GM12878 (cell line): Measurements from ENCODE around the gene VTI1A. TPM values are rescaled to one million over a fixed set of nuclear protein-coding genes. Genes with fewer than 3 reads are reported as not detected.

Experiments used
- ATAC-seq: fragments of 200-7000 bp; cut with Tn5 transposase; 3 replicates; pipeline ENCODE4 v1.9.1; 2020; ENCODE audit warnings: mild to moderate bottlenecking, moderate library complexity
- BruUV-seq: library from RNA; stranded (reverse); fragments of 400-500 nt; replicated peaks from 2 replicates; lab custom pipeline; 2021; lab: Mats Ljungman, UMichigan
- CTCF ChIA-PET: fragments of 300-600 bp; sonication (Branson Sonifier 250); formaldehyde crosslinking; extraction: SDS; loops from one replicate; lab custom pipeline; 2021; ENCODE audit warnings: inconsistent platforms; lab: Yijun Ruan, JAX
- POLR2A ChIA-PET: fragments of 350-600 bp; formaldehyde crosslinking; extraction: SDS; loops from one replicate; lab custom pipeline; 2021; ENCODE audit warnings: inconsistent platforms; lab: Charles Lee
- RAD21 ChIA-PET: fragments of 300-600 bp; sonication (Branson Sonifier 250); formaldehyde crosslinking; loops from one replicate; lab custom pipeline; 2023; ENCODE audit warnings: antibody characterized with exemption; ENCODE audit not compliant: unreplicated experiment; lab: Charles Lee
- SMC1A ChIA-PET: fragments of 300-600 bp; sonication (Branson Sonifier 250); formaldehyde crosslinking; loops from one replicate; lab custom pipeline; 2023; ENCODE audit not compliant: unreplicated experiment, uncharacterized antibody; lab: Charles Lee
- DNase-seq: peaks from one replicate; pipeline ENCODE4 v3.0.0-alpha.2; 2011; ENCODE audit warnings: low read depth, low spot score
- FAIRE-seq: peaks from 3 replicates; lab custom pipeline; 2011; peaks lifted over from hg19 to GRCh38; lab: Jason Lieb, UNC
- H2AFZ ChIP-seq: 2 replicates; pipeline ENCODE4 v1.6.0; 2011; ENCODE audit warnings: low read depth, low read length, control low read depth; ENCODE audit not compliant: control insufficient read depth
- H3K27ac ChIP-seq: 2 replicates; pipeline ENCODE4 v1.5.1; 2011; ENCODE audit warnings: control low read depth; ENCODE audit not compliant: control insufficient read depth, insufficient read depth
- H3K27me3 ChIP-seq, 2 experiments: replicated peaks in 1 of 2; 2 replicates each; pipeline versions ENCODE4 v1.6.0 to v1.6.1; 2011; ENCODE audit warnings: low read length in 1 of 2; ENCODE audit not compliant: control insufficient read depth in 2 of 2, insufficient read depth in 2 of 2
- H3K36me3 ChIP-seq, 2 experiments: 2 replicates each; pipeline ENCODE4 v1.5.1; 2011; ENCODE audit warnings: low read length in 1 of 2; ENCODE audit not compliant: control insufficient read depth in 2 of 2, insufficient read depth in 2 of 2
- H3K4me1 ChIP-seq: 2 replicates; pipeline ENCODE4 v1.6.1; 2011; ENCODE audit warnings: mild to moderate bottlenecking, low read length, moderate library complexity, mixed read lengths; ENCODE audit not compliant: control insufficient read depth, insufficient read depth
- H3K4me2 ChIP-seq: 2 replicates; pipeline ENCODE4 v1.6.0; 2011; ENCODE audit warnings: control low read depth; ENCODE audit not compliant: control insufficient read depth, insufficient read depth
- H3K4me3 ChIP-seq: fragments of 200-600 bp; sonication (generic); 2 replicates; pipeline ENCODE4 v1.5.1; 2016
- H3K79me2 ChIP-seq: 2 replicates; pipeline ENCODE4 v1.6.0; 2011; ENCODE audit warnings: low read length; ENCODE audit not compliant: control insufficient read depth, insufficient read depth
- H3K9ac ChIP-seq: 2 replicates; pipeline ENCODE4 v1.8.0; 2011; ENCODE audit warnings: low read length, control low read depth, mixed read lengths; ENCODE audit not compliant: control insufficient read depth, insufficient read depth
- H3K9me3 ChIP-seq: replicated peaks from 3 replicates; pipeline ENCODE4 v1.5.1; 2011; ENCODE audit warnings: mild to moderate bottlenecking, low read length; ENCODE audit not compliant: control insufficient read depth, insufficient read depth
- H4K20me1 ChIP-seq: 2 replicates; pipeline ENCODE4 v1.6.0; 2011; ENCODE audit not compliant: control insufficient read depth, insufficient read depth
- ATF3 ChIP-seq: IDR thresholded peaks from 2 replicates; pipeline ENCODE4 v1.6.1; 2011; ENCODE audit warnings: low read depth, mild to moderate bottlenecking, low read length, moderate library complexity, borderline replicate concordance; ENCODE audit errors: extremely low read depth
- CBX3 ChIP-seq: fragments of 200-600 bp; sonication (generic); IDR thresholded peaks from 2 replicates; pipeline ENCODE4 v1.6.1; 2016; ENCODE audit warnings: low read depth, borderline replicate concordance
- ESRRA ChIP-seq: IDR thresholded peaks from 2 replicates; pipeline ENCODE4 v1.6.1; 2012; ENCODE audit warnings: mild to moderate bottlenecking, low read length, improper control_type of control experiment
- NRF1 ChIP-seq: conservative IDR thresholded peaks from 2 replicates; pipeline ENCODE4 v1.6.1; 2011; ENCODE audit warnings: mild to moderate bottlenecking, low read depth, low read length, improper control_type of control experiment
- PAX5 ChIP-seq: IDR thresholded peaks from 2 replicates; pipeline ENCODE4 v1.6.1; 2011; ENCODE audit warnings: low read depth, low read length, borderline replicate concordance
- SUZ12 ChIP-seq: fragments of 200-600 bp; sonication (generic); IDR thresholded peaks from one replicate; pipeline ENCODE4 v1.6.1; 2018; ENCODE audit warnings: antibody characterized with exemption, mild to moderate bottlenecking; ENCODE audit not compliant: unreplicated experiment
- ZZZ3 ChIP-seq: IDR thresholded peaks from 2 replicates; pipeline ENCODE4 v1.6.1; 2011; ENCODE audit warnings: low read depth; ENCODE audit not compliant: control insufficient read depth, insufficient read length
- WGBS: methylation state at CpG from one replicate; pipeline ENCODE4 v1.1.6; 2016; ENCODE audit warnings: low lambda C conversion rate; ENCODE audit not compliant: insufficient replicate concordance, insufficient coverage; ENCODE audit errors: missing lambda C conversion rate; 5-methylcytosine and 5-hydroxymethylcytosine counted together
- in situ Hi-C: fragments of 300-500 bp; cut with MboI; formaldehyde crosslinking; loops from 9 replicates; pipeline ENCODE4 v1.14.3; 2018; ENCODE audit warnings: mixed read lengths
- intact Hi-C: fragments of 100-400 bp; cut with micrococcal nuclease; formaldehyde crosslinking; loops from one replicate; pipeline ENCODE4 v1.14.2; 2022; ENCODE audit not compliant: unreplicated experiment
- polyA plus RNA-seq, 11 experiments: library from polyadenylated mRNA; depleted of rRNA in 4 of 11; unstranded in 6 of 11; stranded (reverse) in 5 of 11; fragments of >200 nt; fragmentation: Nextera tagmentation in 4 of 11; fragmentation: Illumina TruSeq in 1 of 11; extraction: Ambion mirVana in 4 of 11; extraction: Trizol in 1 of 11; gene quantifications; 1 replicate in 1 of 11; 2 replicates in 10 of 11; pipeline versions ENCODE4 v1.2.1 to v1.2.3, GENCODE V29; 2011 to 2016; ENCODE audit warnings: inconsistent platforms in 2 of 11, missing spikeins in 2 of 11, low read depth in 1 of 11
- total RNA-seq, 4 experiments: library from RNA; depleted of rRNA in 3 of 4; stranded (reverse); fragments of >200 nt in 3 of 4; fragmentation: Illumina TruSeq in 1 of 4; extraction: Trizol in 1 of 4; gene quantifications; 2 replicates each; pipeline versions ENCODE4 v1.2.1 to v1.2.3, GENCODE V29; 2013 to 2021
- TF ChIP-seq, protein P1 (sequence below): fragments of 450-650 bp; IDR thresholded peaks from 2 replicates; pipeline ENCODE4 v1.6.1; 2016; ENCODE audit warnings: mild to moderate bottlenecking, moderate library complexity, borderline replicate concordance
- TF ChIP-seq, protein P2 (sequence below): fragments of 450-650 bp; IDR thresholded peaks from 2 replicates; pipeline ENCODE4 v1.6.1; 2018; ENCODE audit warnings: borderline replicate concordance, mild to moderate bottlenecking; ENCODE audit not compliant: partially characterized antibody

VTI1A gene
- total and polyA plus RNA-seq, 10 of the 15 experiments (the other 5 are each of a cell fraction or from before 2014, with no cell fraction given), result 12.4 to 43.2 (median 27.5) TPM

GRCh38 chr10:112790921-112791320 lies 343.9 kb downstream of the VTI1A start (continued):
- TF ChIP-seq, protein P1, sequence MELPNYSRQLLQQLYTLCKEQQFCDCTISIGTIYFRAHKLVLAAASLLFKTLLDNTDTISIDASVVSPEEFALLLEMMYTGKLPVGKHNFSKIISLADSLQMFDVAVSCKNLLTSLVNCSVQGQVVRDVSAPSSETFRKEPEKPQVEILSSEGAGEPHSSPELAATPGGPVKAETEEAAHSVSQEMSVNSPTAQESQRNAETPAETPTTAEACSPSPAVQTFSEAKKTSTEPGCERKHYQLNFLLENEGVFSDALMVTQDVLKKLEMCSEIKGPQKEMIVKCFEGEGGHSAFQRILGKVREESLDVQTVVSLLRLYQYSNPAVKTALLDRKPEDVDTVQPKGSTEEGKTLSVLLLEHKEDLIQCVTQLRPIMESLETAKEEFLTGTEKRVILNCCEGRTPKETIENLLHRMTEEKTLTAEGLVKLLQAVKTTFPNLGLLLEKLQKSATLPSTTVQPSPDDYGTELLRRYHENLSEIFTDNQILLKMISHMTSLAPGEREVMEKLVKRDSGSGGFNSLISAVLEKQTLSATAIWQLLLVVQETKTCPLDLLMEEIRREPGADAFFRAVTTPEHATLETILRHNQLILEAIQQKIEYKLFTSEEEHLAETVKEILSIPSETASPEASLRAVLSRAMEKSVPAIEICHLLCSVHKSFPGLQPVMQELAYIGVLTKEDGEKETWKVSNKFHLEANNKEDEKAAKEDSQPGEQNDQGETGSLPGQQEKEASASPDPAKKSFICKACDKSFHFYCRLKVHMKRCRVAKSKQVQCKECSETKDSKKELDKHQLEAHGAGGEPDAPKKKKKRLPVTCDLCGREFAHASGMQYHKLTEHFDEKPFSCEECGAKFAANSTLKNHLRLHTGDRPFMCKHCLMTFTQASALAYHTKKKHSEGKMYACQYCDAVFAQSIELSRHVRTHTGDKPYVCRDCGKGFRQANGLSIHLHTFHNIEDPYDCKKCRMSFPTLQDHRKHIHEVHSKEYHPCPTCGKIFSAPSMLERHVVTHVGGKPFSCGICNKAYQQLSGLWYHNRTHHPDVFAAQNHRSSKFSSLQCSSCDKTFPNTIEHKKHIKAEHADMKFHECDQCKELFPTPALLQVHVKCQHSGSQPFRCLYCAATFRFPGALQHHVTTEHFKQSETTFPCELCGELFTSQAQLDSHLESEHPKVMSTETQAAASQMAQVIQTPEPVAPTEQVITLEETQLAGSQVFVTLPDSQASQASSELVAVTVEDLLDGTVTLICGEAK, result no peak
- TF ChIP-seq, all 136 proteins: peak for 0

- 52% methylated on average over 2 of the region's 2 CpGs for WGBS
- in situ Hi-C loops, result no loop called here
- Histone ChIP-seq H2AFZ (no peak overlapping the region), H3K36me3 (no peaks in the 10 kb centered on the region), H3K4me1 (no peaks in the 10 kb centered on the region), H3K27ac (no peak overlapping the region), H3K4me3 (no peak overlapping the region), H3K27me3 (no peaks in the 10 kb centered on the region), H3K9ac (no peak overlapping the region), H4K20me1 (no peaks in the 10 kb centered on the region), H3K79me2 (no peaks in the 10 kb centered on the region), H3K4me2 (no peak overlapping the region), H3K9me3 (no peaks in the 10 kb centered on the region; the same call in 2 of the 3 replicates)
- ATAC-seq (no peak), FAIRE-seq (no peak), DNase-seq (no peak)
- TF ChIP-seq CBX3, result no peak
- no peak for TF ChIP-seq NRF1
- no peak for TF ChIP-seq ZZZ3
- TF ChIP-seq ESRRA, result no peak
- TF ChIP-seq, protein P2, sequence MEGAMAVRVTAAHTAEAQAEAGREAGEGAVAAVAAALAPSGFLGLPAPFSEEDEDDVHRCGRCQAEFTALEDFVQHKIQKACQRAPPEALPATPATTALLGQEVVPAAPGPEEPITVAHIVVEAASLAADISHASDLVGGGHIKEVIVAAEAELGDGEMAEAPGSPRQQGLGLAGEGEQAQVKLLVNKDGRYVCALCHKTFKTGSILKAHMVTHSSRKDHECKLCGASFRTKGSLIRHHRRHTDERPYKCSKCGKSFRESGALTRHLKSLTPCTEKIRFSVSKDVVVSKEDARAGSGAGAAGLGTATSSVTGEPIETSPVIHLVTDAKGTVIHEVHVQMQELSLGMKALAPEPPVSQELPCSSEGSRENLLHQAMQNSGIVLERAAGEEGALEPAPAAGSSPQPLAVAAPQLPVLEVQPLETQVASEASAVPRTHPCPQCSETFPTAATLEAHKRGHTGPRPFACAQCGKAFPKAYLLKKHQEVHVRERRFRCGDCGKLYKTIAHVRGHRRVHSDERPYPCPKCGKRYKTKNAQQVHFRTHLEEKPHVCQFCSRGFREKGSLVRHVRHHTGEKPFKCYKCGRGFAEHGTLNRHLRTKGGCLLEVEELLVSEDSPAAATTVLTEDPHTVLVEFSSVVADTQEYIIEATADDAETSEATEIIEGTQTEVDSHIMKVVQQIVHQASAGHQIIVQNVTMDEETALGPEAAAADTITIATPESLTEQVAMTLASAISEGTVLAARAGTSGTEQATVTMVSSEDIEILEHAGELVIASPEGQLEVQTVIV, result no peak
- no peak for TF ChIP-seq SUZ12
- TF ChIP-seq PAX5, result no peak
- TF ChIP-seq ATF3, result no peak
- CTCF ChIA-PET, result no interaction called here
- intact Hi-C loops, result no loop called here
- SMC1A ChIA-PET, result interaction anchor here (0.9 kb wide), 1 partner anchor 13 kb away, joined by 4 read pairs; no protein-coding TSS in a partner anchor
- RAD21 ChIA-PET, result no interaction called here
- POLR2A ChIA-PET, result no interaction called here
- BruUV-seq, result no TSS peak
These were observed 344.4 kb downstream of the VTI1A start for GRCh38 chr10:112791447-112791846.
